Vagina (tissue), 2 donors: ENCODE results near the gene TBC1D17.

Source experiments
- POLR2A ChIP-seq, 2 donors: fragments of 450-650 bp; IDR thresholded peaks; one replicate each; pipeline ENCODE4 v1.6.1; 2017; ENCODE audit warnings: antibody characterized with exemption in 2 of 2, mild to moderate bottlenecking in 2 of 2, moderate library complexity in 2 of 2
- TF ChIP-seq, protein P1 (sequence below), 3 experiments: fragments of 450-650 bp in 2 of 3; fragments of 200-600 bp in 1 of 3; sonication (generic) in 1 of 3; IDR thresholded peaks; one replicate each; pipeline ENCODE4 v1.5.1; 2017 to 2019; ENCODE audit warnings: antibody characterized with exemption in 3 of 3, mild to moderate bottlenecking in 2 of 3, moderate library complexity in 2 of 3

DNA sequence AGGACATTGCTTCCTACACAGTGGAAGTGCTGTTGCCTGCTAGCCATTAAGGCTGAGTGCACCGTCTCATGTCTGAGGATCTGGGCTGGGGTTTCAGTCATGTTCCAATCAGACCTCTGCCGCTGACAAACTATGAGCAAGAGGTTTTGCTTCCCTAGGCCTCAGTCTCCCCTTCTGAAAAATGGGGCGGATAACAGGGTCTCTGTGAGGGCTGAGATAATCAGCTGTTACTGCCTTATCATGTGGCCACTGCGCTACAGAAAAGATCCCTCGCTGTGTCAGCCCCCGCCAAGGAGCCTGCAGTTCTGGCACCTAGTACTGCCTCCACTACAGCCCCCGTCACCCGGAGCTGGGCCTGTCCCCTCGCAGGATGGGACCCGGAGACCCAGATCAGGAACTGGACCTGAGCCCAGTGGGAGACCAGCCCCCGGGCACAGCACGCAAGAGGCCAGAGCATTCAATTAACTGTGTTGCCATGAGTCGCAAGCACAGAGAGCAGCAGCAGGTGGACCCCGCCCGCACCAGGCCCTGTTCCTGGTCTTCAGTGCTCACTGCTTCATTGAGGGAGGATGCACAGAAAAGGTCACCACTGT is 7.1 kb upstream of the TBC1D17 start:
- TF ChIP-seq POLR2A (IDR thresholded peaks at IDR 0.05) = no peak
- TF ChIP-seq, protein P1, sequence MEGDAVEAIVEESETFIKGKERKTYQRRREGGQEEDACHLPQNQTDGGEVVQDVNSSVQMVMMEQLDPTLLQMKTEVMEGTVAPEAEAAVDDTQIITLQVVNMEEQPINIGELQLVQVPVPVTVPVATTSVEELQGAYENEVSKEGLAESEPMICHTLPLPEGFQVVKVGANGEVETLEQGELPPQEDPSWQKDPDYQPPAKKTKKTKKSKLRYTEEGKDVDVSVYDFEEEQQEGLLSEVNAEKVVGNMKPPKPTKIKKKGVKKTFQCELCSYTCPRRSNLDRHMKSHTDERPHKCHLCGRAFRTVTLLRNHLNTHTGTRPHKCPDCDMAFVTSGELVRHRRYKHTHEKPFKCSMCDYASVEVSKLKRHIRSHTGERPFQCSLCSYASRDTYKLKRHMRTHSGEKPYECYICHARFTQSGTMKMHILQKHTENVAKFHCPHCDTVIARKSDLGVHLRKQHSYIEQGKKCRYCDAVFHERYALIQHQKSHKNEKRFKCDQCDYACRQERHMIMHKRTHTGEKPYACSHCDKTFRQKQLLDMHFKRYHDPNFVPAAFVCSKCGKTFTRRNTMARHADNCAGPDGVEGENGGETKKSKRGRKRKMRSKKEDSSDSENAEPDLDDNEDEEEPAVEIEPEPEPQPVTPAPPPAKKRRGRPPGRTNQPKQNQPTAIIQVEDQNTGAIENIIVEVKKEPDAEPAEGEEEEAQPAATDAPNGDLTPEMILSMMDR (IDR thresholded peaks at IDR 0.05) = no peak
